GM19351 (cell line): Measurements from ENCODE around the gene BCL2L11.

Source experiments
- ATAC-seq: cut with Tn5 transposase; IDR thresholded peaks from one replicate; pipeline ENCODE4 v1.9.1; 2021; ENCODE audit warnings: mild to moderate bottlenecking, moderate library complexity; ENCODE audit not compliant: unreplicated experiment

The BCL2L11 gene

GRCh38 chr2:111188681-111189080 lies 68.0 kb downstream of the BCL2L11 start:
- no peak for ATAC-seq

DNA sequence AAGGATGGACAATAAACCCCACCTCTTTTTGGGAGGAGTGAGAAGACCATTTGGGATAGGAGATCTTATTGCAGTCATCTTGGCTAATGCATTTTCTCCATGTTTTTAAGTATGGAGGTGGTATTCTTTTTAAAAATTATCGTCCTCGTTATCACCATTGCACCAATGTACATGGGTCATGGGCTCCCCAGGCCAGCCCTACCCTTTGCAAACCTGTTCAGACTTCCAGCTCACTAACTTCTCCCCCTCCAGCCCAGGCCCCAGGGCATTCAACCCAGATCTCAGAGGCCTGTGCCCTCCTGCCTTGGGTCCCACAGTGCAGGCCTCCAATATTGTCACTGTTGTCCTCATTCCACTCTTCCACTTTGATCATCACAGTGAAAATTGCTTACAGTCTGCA lies 68.4 kb downstream of the BCL2L11 start:
- ATAC-seq: no peak

GRCh38 chr2:111190816-111191540 lies 70.3 kb downstream of the BCL2L11 start:
- ATAC-seq: no peak

DNA sequence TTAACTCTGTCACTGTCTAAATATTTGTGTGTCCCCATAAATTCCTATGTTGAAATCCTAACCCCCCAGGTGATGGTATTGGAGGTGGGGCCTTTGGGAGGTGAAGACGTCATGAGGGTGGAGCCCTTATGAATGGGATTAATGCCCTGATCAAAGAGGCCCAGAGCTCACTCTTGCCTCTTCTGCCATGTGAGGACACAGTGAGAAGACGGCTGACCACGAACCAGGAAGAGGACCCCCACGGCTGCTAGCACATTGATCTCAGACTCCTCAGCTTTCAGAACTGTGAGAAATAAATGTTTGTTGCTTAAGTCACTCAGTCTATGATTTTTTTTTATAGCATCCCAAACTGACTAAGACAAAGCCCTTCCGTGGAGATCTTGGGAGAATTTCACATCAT lies 71.2 kb downstream of the BCL2L11 start:
- no peak for ATAC-seq

GRCh38 chr2:111192776-111193368 lies 72.2 kb downstream of the BCL2L11 start:
- ATAC-seq: no peak

- ATAC-seq: peak; percentile 87
Measured at GRCh38 chr2:111194835-111195621, 74.3 kb downstream of the BCL2L11 start.

DNA sequence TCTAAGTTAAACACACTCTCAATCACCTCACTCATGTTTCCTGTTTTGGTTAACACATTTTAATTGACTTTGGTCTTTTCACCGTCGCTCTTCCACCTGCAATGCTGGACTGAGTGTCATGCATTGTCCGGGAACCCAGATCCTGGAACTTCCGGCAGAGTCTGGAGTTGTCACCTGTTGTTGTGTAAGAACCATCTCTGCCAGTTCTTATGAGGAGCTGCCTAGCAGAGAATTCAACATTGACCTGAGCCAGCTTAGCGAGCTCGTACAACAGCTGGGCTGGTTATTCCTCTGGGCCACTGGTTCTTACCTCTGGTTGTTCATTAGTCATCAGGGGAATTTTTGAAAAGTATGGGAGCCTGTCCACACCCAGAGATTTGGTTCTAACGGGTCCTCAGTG lies 75.7 kb downstream of the BCL2L11 start:
- no peak for ATAC-seq

- ATAC-seq: no peak
Measured at GRCh38 chr2:111198701-111199100, 78.0 kb downstream of the BCL2L11 start.

- no peak for ATAC-seq
Measured at GRCh38 chr2:111199840-111200239, 79.1 kb downstream of the BCL2L11 start.

GRCh38 chr2:111200333-111200881 lies 79.7 kb downstream of the BCL2L11 start:
- ATAC-seq: no peak

GRCh38 chr2:111201214-111201613 lies 80.5 kb downstream of the BCL2L11 start:
- ATAC-seq: peak; percentile 86

GRCh38 chr2:111202266-111203040 lies 81.7 kb downstream of the BCL2L11 start:
- no peak for ATAC-seq

- ATAC-seq: no peak
Measured at GRCh38 chr2:111204706-111205105, 84.0 kb downstream of the BCL2L11 start.

DNA sequence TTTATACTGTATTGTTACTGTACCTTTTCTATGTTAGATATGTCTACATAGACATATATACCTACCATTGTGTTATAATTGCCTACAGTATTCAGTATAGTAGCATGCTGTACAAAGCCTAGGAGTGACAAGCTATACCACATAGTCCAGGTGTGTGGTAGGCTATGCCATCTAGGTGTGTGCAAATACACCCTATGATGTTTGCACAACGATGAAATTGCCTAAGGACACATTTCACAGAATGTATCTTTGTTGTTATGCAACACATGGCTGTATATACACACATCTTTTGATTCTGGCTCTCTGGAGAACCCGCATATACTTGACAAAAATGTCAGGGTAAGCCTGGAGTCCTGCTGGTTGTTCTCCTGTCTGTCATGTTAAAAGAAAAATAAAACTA lies 85.1 kb downstream of the BCL2L11 start:
- ATAC-seq: no peak

- ATAC-seq: no peak
Measured at GRCh38 chr2:111207851-111208250, 87.1 kb downstream of the BCL2L11 start.

DNA sequence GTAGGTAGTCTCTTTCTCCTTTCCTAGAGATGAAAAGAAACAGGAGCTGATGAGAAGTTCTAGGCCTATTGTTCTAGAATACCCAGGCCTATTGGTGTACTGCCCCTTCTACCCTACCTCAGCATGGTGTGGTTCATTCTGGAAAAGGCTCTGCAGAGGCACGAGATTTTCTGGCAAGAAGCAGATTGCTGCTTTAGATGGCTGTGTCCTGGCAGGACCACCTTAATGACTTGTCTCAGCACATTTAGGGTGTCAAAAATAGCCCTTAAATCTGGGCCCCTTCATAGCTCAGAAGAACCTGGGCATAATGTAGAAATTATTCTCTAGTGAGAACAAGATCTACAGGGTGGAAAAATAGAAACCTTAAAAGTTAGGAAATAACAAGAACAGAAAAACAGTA lies 87.9 kb downstream of the BCL2L11 start:
- ATAC-seq: peak; percentile 20

DNA sequence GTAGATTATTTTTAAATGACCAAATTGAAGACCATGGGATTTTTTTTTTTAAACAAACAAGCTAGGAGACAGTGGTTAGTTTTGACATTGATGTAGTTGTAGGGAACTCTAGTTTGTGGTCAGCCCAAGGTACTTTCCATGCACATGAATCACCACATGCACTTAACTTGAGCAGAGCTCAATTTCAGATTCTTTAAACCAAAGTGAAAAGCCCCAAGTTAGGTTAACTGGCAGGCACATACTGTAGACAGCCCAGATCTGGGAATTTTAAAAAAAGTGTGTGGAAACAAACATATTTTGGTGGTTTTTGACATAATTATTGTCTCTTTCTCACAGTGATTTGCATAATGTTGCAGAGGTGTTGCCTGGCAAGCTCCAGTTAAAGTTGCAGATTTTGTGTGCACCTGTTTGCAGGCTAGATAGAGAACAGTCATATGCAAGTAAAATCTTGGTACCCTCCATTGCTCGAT lies 88.4 kb downstream of the BCL2L11 start:
- ATAC-seq: peak; percentile 97

- no peak for ATAC-seq
Measured at GRCh38 chr2:111210036-111210435, 89.3 kb downstream of the BCL2L11 start.

GRCh38 chr2:111213877-111214276 lies 93.2 kb downstream of the BCL2L11 start:
- no peak for ATAC-seq

GRCh38 chr2:111216811-111217652 lies 96.3 kb downstream of the BCL2L11 start:
- no peak for ATAC-seq
